GM23338 (cell line): ENCODE data around the gene NPAS3. TPM values are rescaled to one million over a fixed set of nuclear protein-coding genes. Genes with fewer than 3 reads are reported as not detected.

Experiments
- ATAC-seq: fragments of 200-7000 bp; cut with Tn5 transposase; 3 replicates; pipeline ENCODE4 v1.9.1; 2020
- DNase-seq: peaks from one replicate; pipeline ENCODE4 v3.0.0-alpha.2; 2015; ENCODE audit warnings: low spot score
- H2AFZ ChIP-seq: fragments of 200-600 bp; sonication (generic); 2 replicates; pipeline ENCODE4 v1.8.0; 2016; ENCODE audit warnings: antibody characterized with exemption, mild to moderate bottlenecking, moderate library complexity
- H3F3A ChIP-seq: fragments of 200-600 bp; sonication (generic); replicated peaks from 2 replicates; pipeline ENCODE4 v1.8.0; 2017; ENCODE audit warnings: antibody characterized with exemption, mixed run types, low read depth
- H3K27ac ChIP-seq: fragments of 200-600 bp; sonication (generic); 2 replicates; pipeline ENCODE4 v1.6.1; 2016; ENCODE audit warnings: low read depth
- H3K27me3 ChIP-seq: fragments of 200-600 bp; sonication (generic); 2 replicates; pipeline ENCODE4 v1.8.0; 2016; ENCODE audit warnings: mild to moderate bottlenecking, mixed run types, moderate library complexity; ENCODE audit not compliant: insufficient read depth
- H3K36me3 ChIP-seq: fragments of 200-600 bp; sonication (generic); 2 replicates; pipeline ENCODE4 v1.8.0; 2016; ENCODE audit warnings: mild to moderate bottlenecking; ENCODE audit not compliant: insufficient read depth
- H3K4me1 ChIP-seq: fragments of 200-600 bp; sonication (generic); 2 replicates; pipeline ENCODE4 v1.8.0; 2016; ENCODE audit warnings: mild to moderate bottlenecking, moderate library complexity; ENCODE audit not compliant: insufficient read depth
- H3K4me2 ChIP-seq: fragments of 200-600 bp; sonication (generic); 2 replicates; pipeline ENCODE4 v1.7.1; 2017; ENCODE audit warnings: mixed run types
- H3K4me3 ChIP-seq: fragments of 200-600 bp; sonication (generic); 2 replicates; pipeline ENCODE4 v1.6.1; 2016; ENCODE audit warnings: mixed run types
- H3K79me2 ChIP-seq: fragments of 200-600 bp; sonication (generic); replicated peaks from 2 replicates; pipeline ENCODE4 v1.8.0; 2017; ENCODE audit warnings: mild to moderate bottlenecking; ENCODE audit not compliant: insufficient read depth
- H3K9me2 ChIP-seq: fragments of 200-600 bp; sonication (generic); 2 replicates; pipeline ENCODE4 v1.8.0; 2017; ENCODE audit not compliant: insufficient read depth
- H4K20me1 ChIP-seq: fragments of 200-600 bp; sonication (generic); replicated peaks from 2 replicates; pipeline ENCODE4 v1.8.0; 2017; ENCODE audit warnings: mild to moderate bottlenecking; ENCODE audit not compliant: insufficient read depth
- H3K27ac Mint-ChIP-seq: 2 replicates; pipeline ENCODE4 v1.8.0; 2020; ENCODE audit warnings: inconsistent platforms, mild to moderate bottlenecking, moderate library complexity, mixed read lengths
- H3K27me3 Mint-ChIP-seq: 3 replicates; pipeline ENCODE4 v1.8.0; 2022; ENCODE audit warnings: low read depth, mild to moderate bottlenecking, moderate library complexity, mixed read lengths, inconsistent platforms; ENCODE audit not compliant: insufficient read depth, poor library complexity
- H3K36me3 Mint-ChIP-seq: 3 replicates; pipeline ENCODE4 v1.8.0; 2021; ENCODE audit warnings: low read depth, mild to moderate bottlenecking, inconsistent platforms, moderate library complexity, mixed read lengths
- H3K4me1 Mint-ChIP-seq: 3 replicates; pipeline ENCODE4 v1.8.0; 2020; ENCODE audit warnings: mild to moderate bottlenecking, inconsistent platforms, mixed read lengths
- H3K4me3 Mint-ChIP-seq: 3 replicates; pipeline ENCODE4 v1.8.0; 2021; ENCODE audit warnings: moderate library complexity, mild to moderate bottlenecking, inconsistent platforms, mixed read lengths
- H3K9me3 Mint-ChIP-seq: 3 replicates; pipeline ENCODE4 v1.8.0; 2020; ENCODE audit warnings: moderate library complexity, mild to moderate bottlenecking, inconsistent platforms, mixed read lengths
- CREB1 ChIP-seq: fragments of 250-450 bp; sonication (Bioruptor Pico); IDR thresholded peaks from 2 replicates; pipeline ENCODE4 v1.5.0; 2020; ENCODE audit warnings: low read depth, mild to moderate bottlenecking, moderate library complexity
- EZH2 ChIP-seq: fragments of 200-600 bp; sonication (generic); IDR thresholded peaks from one replicate; pipeline ENCODE4 v1.8.0; 2017; ENCODE audit warnings: antibody characterized with exemption, mild to moderate bottlenecking, low read depth; ENCODE audit not compliant: unreplicated experiment
- EZH2phosphoT487 ChIP-seq: fragments of 200-600 bp; sonication (generic); IDR thresholded peaks from one replicate; pipeline ENCODE4 v1.8.1; 2018; ENCODE audit warnings: antibody characterized with exemption; ENCODE audit not compliant: unreplicated experiment
- JUNB ChIP-seq: IDR thresholded peaks from one replicate; pipeline ENCODE4 v1.6.1; 2016; ENCODE audit warnings: antibody characterized with exemption; ENCODE audit not compliant: unreplicated experiment
- POLR2AphosphoS5 ChIP-seq: IDR thresholded peaks from 2 replicates; pipeline ENCODE4 v1.6.1; 2016; ENCODE audit warnings: antibody characterized with exemption, low read depth
- ZNF331 ChIP-seq: fragments of 250-450 bp; sonication (Bioruptor Pico); IDR thresholded peaks from 2 replicates; pipeline ENCODE4 v1.5.0; 2020; ENCODE audit warnings: low read depth, mild to moderate bottlenecking, moderate library complexity
- ZNF462 ChIP-seq: fragments of 250-450 bp; sonication (Bioruptor Pico); IDR thresholded peaks from 2 replicates; pipeline ENCODE4 v1.5.0; 2020; ENCODE audit warnings: mild to moderate bottlenecking, moderate library complexity
- polyA plus RNA-seq: library from polyadenylated mRNA; unstranded; fragments of >200 nt; fragmentation: Nextera tagmentation; extraction: Ambion mirVana; gene quantifications from 2 replicates; pipeline ENCODE4 v1.2.1, GENCODE V29; 2016
- total RNA-seq: library from RNA; depleted of rRNA; stranded (reverse); fragments of >200 nt; shearing (Covaris generic); gene quantifications from 2 replicates; pipeline ENCODE4 v1.2.3, GENCODE V29; 2014
- TF ChIP-seq, protein P1 (sequence below): IDR thresholded peaks from one replicate; pipeline ENCODE4 v1.6.1; 2018; ENCODE audit warnings: antibody characterized with exemption; ENCODE audit not compliant: unreplicated experiment

Gene NPAS3
- total and polyA plus RNA-seq, 2 experiments from 2014 or later = 0.17 to 0.19 TPM

DNA sequence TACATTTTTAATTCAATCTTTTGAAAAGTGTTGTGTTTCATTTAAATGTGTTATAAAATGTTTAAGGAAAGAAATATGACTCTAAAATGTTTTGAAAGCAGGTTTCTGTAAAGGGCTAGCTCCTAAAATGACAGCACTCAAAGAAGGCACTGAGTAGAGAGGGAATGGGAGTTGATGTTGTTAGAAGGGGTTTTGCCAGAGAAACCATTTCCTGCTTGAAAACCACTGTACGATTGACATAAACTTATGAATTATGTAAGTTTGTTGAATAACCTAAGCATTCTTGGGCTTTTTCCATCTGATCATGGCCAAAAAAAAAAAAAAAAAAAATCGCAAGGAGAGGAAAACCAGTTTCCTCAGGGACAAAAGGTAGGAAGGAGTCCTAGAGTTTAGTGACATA is 778.2 kb downstream of the NPAS3 start (continued):
- TF ChIP-seq ZNF462 (CRISPR knock-in tag) = no peak
- no peak for TF ChIP-seq CREB1 (CRISPR knock-in tag)
- no peak for TF ChIP-seq JUNB
- TF ChIP-seq POLR2AphosphoS5 = no peak
- TF ChIP-seq EZH2phosphoT487 = no peak

- Mint-ChIP-seq H3K4me1 (no peaks in the 10 kb centered on the region; the same call in 2 of the 3 replicates), H3K36me3 (no peaks in the 10 kb centered on the region), H3K9me3 (no peaks in the 10 kb centered on the region), H3K4me3 (no peak overlapping the region), H3K27ac (no peak overlapping the region), H3K27me3 (no peaks in the 10 kb centered on the region)
- Histone ChIP-seq H3K4me3 (no peak overlapping the region), H3K27ac (no peak overlapping the region), H3K4me2 (no peak overlapping the region), H2AFZ (no peak overlapping the region), H3K36me3 (no peaks in the 10 kb centered on the region), H3K4me1 (no peaks in the 10 kb centered on the region), H3F3A (no peaks in the 10 kb centered on the region), H3K79me2 (no peaks in the 10 kb centered on the region), H3K27me3 (no peaks in the 10 kb centered on the region), H4K20me1 (no peaks in the 10 kb centered on the region), H3K9me2 (peaks cover 12% of the 10 kb centered on the region)
- ATAC-seq (no peak), DNase-seq (no peak)
- TF ChIP-seq ZNF331 (CRISPR knock-in tag) (no peak), EZH2 (no peak)
- TF ChIP-seq, protein P1, sequence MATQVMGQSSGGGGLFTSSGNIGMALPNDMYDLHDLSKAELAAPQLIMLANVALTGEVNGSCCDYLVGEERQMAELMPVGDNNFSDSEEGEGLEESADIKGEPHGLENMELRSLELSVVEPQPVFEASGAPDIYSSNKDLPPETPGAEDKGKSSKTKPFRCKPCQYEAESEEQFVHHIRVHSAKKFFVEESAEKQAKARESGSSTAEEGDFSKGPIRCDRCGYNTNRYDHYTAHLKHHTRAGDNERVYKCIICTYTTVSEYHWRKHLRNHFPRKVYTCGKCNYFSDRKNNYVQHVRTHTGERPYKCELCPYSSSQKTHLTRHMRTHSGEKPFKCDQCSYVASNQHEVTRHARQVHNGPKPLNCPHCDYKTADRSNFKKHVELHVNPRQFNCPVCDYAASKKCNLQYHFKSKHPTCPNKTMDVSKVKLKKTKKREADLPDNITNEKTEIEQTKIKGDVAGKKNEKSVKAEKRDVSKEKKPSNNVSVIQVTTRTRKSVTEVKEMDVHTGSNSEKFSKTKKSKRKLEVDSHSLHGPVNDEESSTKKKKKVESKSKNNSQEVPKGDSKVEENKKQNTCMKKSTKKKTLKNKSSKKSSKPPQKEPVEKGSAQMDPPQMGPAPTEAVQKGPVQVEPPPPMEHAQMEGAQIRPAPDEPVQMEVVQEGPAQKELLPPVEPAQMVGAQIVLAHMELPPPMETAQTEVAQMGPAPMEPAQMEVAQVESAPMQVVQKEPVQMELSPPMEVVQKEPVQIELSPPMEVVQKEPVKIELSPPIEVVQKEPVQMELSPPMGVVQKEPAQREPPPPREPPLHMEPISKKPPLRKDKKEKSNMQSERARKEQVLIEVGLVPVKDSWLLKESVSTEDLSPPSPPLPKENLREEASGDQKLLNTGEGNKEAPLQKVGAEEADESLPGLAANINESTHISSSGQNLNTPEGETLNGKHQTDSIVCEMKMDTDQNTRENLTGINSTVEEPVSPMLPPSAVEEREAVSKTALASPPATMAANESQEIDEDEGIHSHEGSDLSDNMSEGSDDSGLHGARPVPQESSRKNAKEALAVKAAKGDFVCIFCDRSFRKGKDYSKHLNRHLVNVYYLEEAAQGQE = no peak
Observed at GRCh38 chr14:33717866-33718265, 779.2 kb downstream of the NPAS3 start.
